NCI-H82 (cell line): ENCODE results near the gene PIGB.
"Not testable (repeated sequence)": the region's sequence is repeated elsewhere in the genome, so short reads cannot be mapped to it uniquely, and the experiment has no call there.

Experiments
- DNase-seq: peaks from one replicate; lab custom pipeline; 2025; lab: John Stamatoyannopoulos, UW

Gene PIGB

GRCh38 chr15:55381595-55381994 lies 62.6 kb downstream of the PIGB start:
- DNase-seq = no peak

GRCh38 chr15:55383687-55384086 lies 64.7 kb downstream of the PIGB start:
- no peak for DNase-seq

- no peak for DNase-seq
Measured at GRCh38 chr15:55387027-55387426, 68.0 kb downstream of the PIGB start.

GRCh38 chr15:55389264-55389607 lies 70.2 kb downstream of the PIGB start:
- DNase-seq = no peak

GRCh38 chr15:55394694-55395093 lies 75.7 kb downstream of the PIGB start:
- DNase-seq = no peak

- DNase-seq = no peak
Measured at GRCh38 chr15:55398243-55398642, 79.2 kb downstream of the PIGB start.

- not testable (repeated sequence) for DNase-seq
Measured at GRCh38 chr15:55400050-55400449, 81.0 kb downstream of the PIGB start.

- DNase-seq = peak; percentile 70
Measured at GRCh38 chr15:55401786-55402246, 82.8 kb downstream of the PIGB start.

- no peak for DNase-seq
Measured at GRCh38 chr15:55402707-55403106, 83.7 kb downstream of the PIGB start.

GRCh38 chr15:55403531-55403930 lies 84.5 kb downstream of the PIGB start:
- DNase-seq = no peak
